ENCODE data around the gene FZD8. TPM values are rescaled to one million over a fixed set of nuclear protein-coding genes. Genes with fewer than 3 reads are reported as not detected.
A peak's percentile ranks its signal among the peaks of the same experiment; 100 is the strongest.
"Not testable (repeated sequence)": the region's sequence is repeated elsewhere in the genome, so short reads cannot be mapped to it uniquely, and the experiment has no call there.

The FZD8 gene, protein sequence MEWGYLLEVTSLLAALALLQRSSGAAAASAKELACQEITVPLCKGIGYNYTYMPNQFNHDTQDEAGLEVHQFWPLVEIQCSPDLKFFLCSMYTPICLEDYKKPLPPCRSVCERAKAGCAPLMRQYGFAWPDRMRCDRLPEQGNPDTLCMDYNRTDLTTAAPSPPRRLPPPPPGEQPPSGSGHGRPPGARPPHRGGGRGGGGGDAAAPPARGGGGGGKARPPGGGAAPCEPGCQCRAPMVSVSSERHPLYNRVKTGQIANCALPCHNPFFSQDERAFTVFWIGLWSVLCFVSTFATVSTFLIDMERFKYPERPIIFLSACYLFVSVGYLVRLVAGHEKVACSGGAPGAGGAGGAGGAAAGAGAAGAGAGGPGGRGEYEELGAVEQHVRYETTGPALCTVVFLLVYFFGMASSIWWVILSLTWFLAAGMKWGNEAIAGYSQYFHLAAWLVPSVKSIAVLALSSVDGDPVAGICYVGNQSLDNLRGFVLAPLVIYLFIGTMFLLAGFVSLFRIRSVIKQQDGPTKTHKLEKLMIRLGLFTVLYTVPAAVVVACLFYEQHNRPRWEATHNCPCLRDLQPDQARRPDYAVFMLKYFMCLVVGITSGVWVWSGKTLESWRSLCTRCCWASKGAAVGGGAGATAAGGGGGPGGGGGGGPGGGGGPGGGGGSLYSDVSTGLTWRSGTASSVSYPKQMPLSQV
- 10 to 100 TPM; 11.0 to 11.7 TPM for total RNA-seq

DNA sequence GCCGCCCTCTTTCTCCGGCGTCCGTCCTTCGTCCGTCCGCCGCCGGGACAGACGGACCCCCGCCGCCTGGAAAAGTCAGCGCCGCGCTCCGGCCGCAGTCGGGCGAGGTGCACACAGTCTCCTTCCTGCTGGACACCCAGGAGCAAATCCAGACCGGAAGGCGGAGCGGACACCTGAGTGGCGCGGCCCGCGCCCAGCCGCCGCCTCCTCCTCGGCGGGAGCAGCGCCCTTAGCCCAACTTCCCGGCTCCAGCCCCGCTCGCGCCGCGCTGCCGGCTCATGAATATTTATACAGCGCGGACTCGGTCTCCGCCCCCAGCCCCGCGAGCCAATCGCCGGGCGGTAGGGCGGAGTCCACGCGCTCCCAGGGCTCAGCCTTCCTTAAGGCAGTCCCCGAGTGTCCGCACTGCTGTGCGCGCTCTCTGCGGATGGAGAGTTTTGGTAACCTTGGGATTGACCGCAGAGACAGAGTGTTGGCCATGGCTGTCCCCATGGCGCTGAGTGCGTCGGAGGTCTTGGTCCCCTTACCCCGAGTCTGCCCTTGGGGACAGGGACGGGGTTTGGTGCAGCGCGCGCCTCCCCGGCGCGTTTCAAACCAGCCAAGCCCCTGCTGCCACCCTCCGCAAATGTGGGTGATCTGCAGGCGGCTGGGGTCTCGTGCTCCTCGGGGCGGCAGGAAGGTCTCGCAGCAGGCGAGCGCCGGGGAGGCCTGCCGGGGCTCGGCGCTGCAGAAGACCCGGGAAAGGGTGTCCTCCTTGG is at the start of gene FZD8:
Gene FZD8 (minus strand): TSS at position 262 of the 758 bp plus-strand sequence. CDS start 867 bp downstream, outside the sequence.
- H3K4me1 ChIP-seq, result peaks cover 8% of the 10 kb centered on the region
- intact Hi-C loops (cut with DNase I), result loop anchor here (5.0 kb wide), 1 partner anchor 275 kb away; no protein-coding TSS in a partner anchor

DNA sequence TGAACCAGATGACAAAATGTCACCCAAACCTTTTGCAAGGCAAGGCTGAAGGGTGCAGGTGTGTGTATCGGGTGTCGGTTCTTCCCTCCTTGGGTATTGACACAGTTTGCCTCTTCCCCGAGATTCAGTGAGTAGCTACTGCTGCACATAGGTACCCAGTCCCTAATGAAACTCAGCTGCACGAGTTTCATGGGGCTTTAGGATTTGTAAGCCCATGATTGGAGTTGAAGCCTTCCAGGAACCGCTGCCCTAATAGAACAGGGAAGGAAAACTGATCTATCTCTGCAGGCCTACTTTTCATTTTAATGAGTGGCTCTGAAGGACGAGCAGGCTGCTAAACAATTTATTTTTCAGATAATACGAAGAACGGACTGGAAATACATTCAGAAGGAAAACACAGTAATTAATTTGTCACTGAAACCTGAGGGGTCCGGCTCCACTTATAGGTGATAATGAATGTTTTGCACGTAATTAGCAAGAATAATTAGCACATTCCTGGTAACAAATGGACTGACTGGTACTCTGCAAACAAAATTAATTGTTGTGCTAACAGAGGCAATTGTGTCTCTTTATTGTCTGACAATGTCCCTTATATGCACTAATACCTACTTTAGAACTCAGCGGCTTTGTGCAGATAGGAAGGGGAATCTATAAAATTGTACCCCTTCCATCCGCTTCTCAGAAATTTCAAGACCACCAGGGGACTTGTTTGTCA is 49.6 kb upstream of the FZD8 start:
- intact Hi-C loops (cut with DNase I), result no loop called here
- Histone ChIP-seq H3K9ac (ENCODE audit: low read depth in 2 of 2, low read length in 2 of 2) (no peak overlapping the region), H3K4me3 (no peak overlapping the region), H3K4me1 (no peaks in the 10 kb centered on the region), H3K9me3 (no peaks in the 10 kb centered on the region), H3K27me3 (no peaks in the 10 kb centered on the region), H3K27ac (no peak overlapping the region), H3K36me3 (no peaks in the 10 kb centered on the region)
- TF ChIP-seq, protein P1, sequence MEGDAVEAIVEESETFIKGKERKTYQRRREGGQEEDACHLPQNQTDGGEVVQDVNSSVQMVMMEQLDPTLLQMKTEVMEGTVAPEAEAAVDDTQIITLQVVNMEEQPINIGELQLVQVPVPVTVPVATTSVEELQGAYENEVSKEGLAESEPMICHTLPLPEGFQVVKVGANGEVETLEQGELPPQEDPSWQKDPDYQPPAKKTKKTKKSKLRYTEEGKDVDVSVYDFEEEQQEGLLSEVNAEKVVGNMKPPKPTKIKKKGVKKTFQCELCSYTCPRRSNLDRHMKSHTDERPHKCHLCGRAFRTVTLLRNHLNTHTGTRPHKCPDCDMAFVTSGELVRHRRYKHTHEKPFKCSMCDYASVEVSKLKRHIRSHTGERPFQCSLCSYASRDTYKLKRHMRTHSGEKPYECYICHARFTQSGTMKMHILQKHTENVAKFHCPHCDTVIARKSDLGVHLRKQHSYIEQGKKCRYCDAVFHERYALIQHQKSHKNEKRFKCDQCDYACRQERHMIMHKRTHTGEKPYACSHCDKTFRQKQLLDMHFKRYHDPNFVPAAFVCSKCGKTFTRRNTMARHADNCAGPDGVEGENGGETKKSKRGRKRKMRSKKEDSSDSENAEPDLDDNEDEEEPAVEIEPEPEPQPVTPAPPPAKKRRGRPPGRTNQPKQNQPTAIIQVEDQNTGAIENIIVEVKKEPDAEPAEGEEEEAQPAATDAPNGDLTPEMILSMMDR (IDR thresholded peaks at IDR 0.05), result no peak
- DNase-seq, result no peak

More for the DNA sequence above, at the start of gene FZD8:
- Histone ChIP-seq H3K36me3 (no peaks in the 10 kb centered on the region), H3K9ac (ENCODE audit: low read depth in 2 of 2, low read length in 2 of 2) (peak within 1 kb of the TSS; percentile 53 to 68), H3K9me3 (no peaks in the 10 kb centered on the region), H3K4me3 (peak within 1 kb of the TSS; percentile 78), H3K27ac (peak within 1 kb of the TSS; percentile 88), H3K27me3 (no peaks in the 10 kb centered on the region)
- peak; percentile 92 for DNase-seq
- TF ChIP-seq, protein P1 (IDR thresholded peaks at IDR 0.05), result no peak

DNA sequence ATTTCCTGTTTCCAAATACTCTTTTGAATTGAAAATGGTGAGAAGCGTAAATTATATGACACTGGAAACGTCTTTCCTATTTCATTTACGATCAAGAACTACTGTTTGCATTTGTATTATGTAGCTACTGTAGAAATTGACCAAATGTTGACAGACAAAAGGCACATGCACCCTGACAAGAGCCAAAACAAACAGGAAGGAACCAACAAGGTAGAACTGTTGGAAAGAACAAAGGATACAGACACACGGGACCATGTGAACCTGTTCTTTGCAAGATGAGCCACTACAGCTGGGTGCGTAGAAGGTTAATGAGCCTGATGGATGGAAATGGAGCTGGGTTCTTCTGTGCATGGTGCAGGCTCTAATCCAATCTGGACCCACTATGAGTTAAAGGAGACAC is 48.4 kb upstream of the FZD8 start:
- H3K9ac ChIP-seq (ENCODE audit: low read depth in 2 of 2, low read length in 2 of 2), result no peak overlapping the region
- intact Hi-C loops (cut with DNase I), result no loop called here
- no peak overlapping the region for H3K4me3 ChIP-seq
- H3K27ac ChIP-seq, result no peak overlapping the region
- H3K9me3 ChIP-seq, result no peaks in the 10 kb centered on the region
- DNase-seq, result peak; percentile 30
- no peaks in the 10 kb centered on the region for H3K4me1 ChIP-seq
- H3K36me3 ChIP-seq, result no peaks in the 10 kb centered on the region
- H3K27me3 ChIP-seq, result no peaks in the 10 kb centered on the region
- TF ChIP-seq, protein P1 (IDR thresholded peaks at IDR 0.05), result no peak

DNA sequence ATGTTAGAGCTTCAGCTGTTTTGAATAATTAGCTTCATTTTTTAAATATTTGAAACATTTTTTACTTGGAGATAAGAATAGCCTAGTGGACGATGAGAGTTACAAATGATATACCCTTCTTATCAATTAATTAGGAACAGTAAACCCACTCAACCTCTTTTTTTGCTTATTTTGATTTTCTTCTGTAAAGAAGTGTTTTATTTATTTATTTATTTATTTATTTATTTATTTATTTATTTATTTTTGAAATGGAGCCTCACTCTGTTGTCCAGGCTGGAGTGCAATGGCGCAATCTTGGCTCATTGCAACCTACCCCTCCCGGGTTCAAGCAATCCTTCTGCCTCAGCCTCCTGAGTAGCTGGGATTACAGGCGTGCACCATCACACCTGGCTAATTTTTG is 43.8 kb upstream of the FZD8 start:
- H3K4me3 ChIP-seq; H3K9ac ChIP-seq (ENCODE audit: low read depth in 2 of 2, low read length in 2 of 2); H3K9me3 ChIP-seq; DNase-seq; H3K4me1 ChIP-seq; intact Hi-C loops (cut with DNase I); H3K27ac ChIP-seq; H3K27me3 ChIP-seq; H3K36me3 ChIP-seq: not testable (repeated sequence)

DNA sequence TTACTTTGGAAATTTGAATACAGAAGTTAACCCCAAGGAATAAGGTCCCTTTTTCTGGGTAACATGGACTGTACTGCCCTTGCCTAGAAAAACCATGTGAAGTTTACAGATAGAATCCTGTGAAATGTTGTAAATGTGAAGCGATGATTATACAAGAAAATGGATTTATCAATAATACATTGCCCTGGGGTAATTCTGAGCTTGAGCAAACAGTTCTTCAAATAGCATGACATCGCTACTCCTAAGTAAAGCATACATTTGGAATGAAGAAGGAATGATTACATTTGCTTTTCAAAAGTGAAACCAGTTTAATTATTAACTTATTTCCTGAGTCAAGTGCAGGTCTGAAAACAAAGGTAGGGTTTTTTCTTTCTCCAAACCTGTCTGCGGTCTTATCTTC is 43.3 kb upstream of the FZD8 start:
- no peaks in the 10 kb centered on the region for H3K36me3 ChIP-seq
- no peak for DNase-seq
- H3K9me3 ChIP-seq, result no peaks in the 10 kb centered on the region
- intact Hi-C loops (cut with DNase I), result no loop called here
- no peaks in the 10 kb centered on the region for H3K27me3 ChIP-seq
- no peak overlapping the region for H3K27ac ChIP-seq
- no peak overlapping the region for H3K4me3 ChIP-seq
- TF ChIP-seq, protein P1 (IDR thresholded peaks at IDR 0.05), result no peak
- peak overlapping the region in 1 of 2 donors; percentile 36 for H3K9ac ChIP-seq (ENCODE audit: low read depth in 2 of 2, low read length in 2 of 2)
- H3K4me1 ChIP-seq, result no peaks in the 10 kb centered on the region

Measured in colonic mucosa (tissue), 4 donors.